ENCODE results near the gene SHPK.

Gene SHPK

GRCh38 chr17:3598078-3598477 is 38.0 kb downstream of the SHPK start:
- H3F3A ChIP-seq (ENCODE audit: insufficient read depth, low read length) = no peaks in the 10 kb centered on the region
- no peak overlapping the region for H2AFZ ChIP-seq (ENCODE audit: low read length)
- no peaks in the 10 kb centered on the region for H3K9me3 ChIP-seq (ENCODE audit: low read length)
- H3K27ac ChIP-seq (ENCODE audit: low read depth, low read length, poor library complexity, severe bottlenecking) = no peak overlapping the region
- H3K4me2 ChIP-seq (ENCODE audit: low read length) = no peak overlapping the region
- H4K20me1 ChIP-seq (ENCODE audit: insufficient read depth, low read length) = no peaks in the 10 kb centered on the region
- H3K4me1 ChIP-seq (ENCODE audit: insufficient read depth, low read length, severe bottlenecking) = no peaks in the 10 kb centered on the region
- no peak overlapping the region for H3K9ac ChIP-seq (ENCODE audit: low read length)
- no peak overlapping the region for H3K4me3 ChIP-seq (ENCODE audit: low read depth, low read length, poor library complexity, severe bottlenecking)
- H3K27me3 ChIP-seq (ENCODE audit: insufficient read depth, low read length) = no peaks in the 10 kb centered on the region
- no peaks in the 10 kb centered on the region for H3K9me2 ChIP-seq (ENCODE audit: low read depth, low read length)
- TF ChIP-seq EZH2 (IDR thresholded peaks at IDR 0.05; ENCODE audit: borderline replicate concordance, low read length) = no peak
- TF ChIP-seq CTCF (IDR thresholded peaks at IDR 0.05; ENCODE audit: low read length) = no peak
- H3K79me2 ChIP-seq (ENCODE audit: insufficient read depth, low read length) = no peaks in the 10 kb centered on the region
- H3K36me3 ChIP-seq (ENCODE audit: insufficient read depth, low read length) = no peaks in the 10 kb centered on the region

GRCh38 chr17:3596804-3597464 is 39.1 kb downstream of the SHPK start:
- Histone ChIP-seq H3K4me1 (ENCODE audit: insufficient read depth, low read length, severe bottlenecking) (no peaks in the 10 kb centered on the region), H3K4me3 (ENCODE audit: low read depth, low read length, poor library complexity, severe bottlenecking) (no peak overlapping the region), H3K9me3 (ENCODE audit: low read length) (no peaks in the 10 kb centered on the region), H3K27me3 (ENCODE audit: insufficient read depth, low read length) (no peaks in the 10 kb centered on the region), H3K36me3 (ENCODE audit: insufficient read depth, low read length) (no peaks in the 10 kb centered on the region), H2AFZ (ENCODE audit: low read length) (no peak overlapping the region), H3F3A (ENCODE audit: insufficient read depth, low read length) (no peaks in the 10 kb centered on the region), H4K20me1 (ENCODE audit: insufficient read depth, low read length) (no peaks in the 10 kb centered on the region), H3K9me2 (ENCODE audit: low read depth, low read length) (no peaks in the 10 kb centered on the region), H3K27ac (ENCODE audit: low read depth, low read length, poor library complexity, severe bottlenecking) (no peak overlapping the region), H3K9ac (ENCODE audit: low read length) (no peak overlapping the region), H3K79me2 (ENCODE audit: insufficient read depth, low read length) (no peaks in the 10 kb centered on the region), H3K4me2 (ENCODE audit: low read length) (no peak overlapping the region)
- TF ChIP-seq CTCF (IDR thresholded peaks at IDR 0.05; ENCODE audit: low read length) = no peak
- TF ChIP-seq EZH2 (IDR thresholded peaks at IDR 0.05; ENCODE audit: borderline replicate concordance, low read length) = no peak

GRCh38 chr17:3594976-3595375 is 41.1 kb downstream of the SHPK start:
- Histone ChIP-seq H3F3A (ENCODE audit: insufficient read depth, low read length) (no peaks in the 10 kb centered on the region), H3K9me3 (ENCODE audit: low read length) (no peaks in the 10 kb centered on the region), H3K36me3 (ENCODE audit: insufficient read depth, low read length) (0 out of 2 replicates have a peak, but pooled peaks cover 2% of the 10 kb centered on the region), H3K27me3 (ENCODE audit: insufficient read depth, low read length) (no peaks in the 10 kb centered on the region), H3K79me2 (ENCODE audit: insufficient read depth, low read length) (no peaks in the 10 kb centered on the region), H3K4me1 (ENCODE audit: insufficient read depth, low read length, severe bottlenecking) (no peaks in the 10 kb centered on the region), H3K9me2 (ENCODE audit: low read depth, low read length) (no peaks in the 10 kb centered on the region), H3K27ac (ENCODE audit: low read depth, low read length, poor library complexity, severe bottlenecking) (no peak overlapping the region), H2AFZ (ENCODE audit: low read length) (no peak overlapping the region), H3K4me3 (ENCODE audit: low read depth, low read length, poor library complexity, severe bottlenecking) (no peak overlapping the region), H4K20me1 (ENCODE audit: insufficient read depth, low read length) (no peaks in the 10 kb centered on the region), H3K4me2 (ENCODE audit: low read length) (no peak overlapping the region), H3K9ac (ENCODE audit: low read length) (no peak overlapping the region)
- TF ChIP-seq EZH2 (IDR thresholded peaks at IDR 0.05; ENCODE audit: borderline replicate concordance, low read length) (no peak), CTCF (IDR thresholded peaks at IDR 0.05; ENCODE audit: low read length) (no peak)

Data from OCI-LY1 (cell line).